ENCODE results near the gene SAMD4B.

Gene SAMD4B

GRCh38 chr19:39319098-39319891, 22.9 kb upstream of the SAMD4B start:
- no peak overlapping the region for H3K4me3 ChIP-seq (ENCODE audit: low read depth, low read length)

GRCh38 chr19:39319892-39320248, 22.4 kb upstream of the SAMD4B start:
- no peak for DNase-seq (ENCODE audit: low read depth)

More at GRCh38 chr19:39319098-39319891, 22.9 kb upstream of the SAMD4B start:
- TF ChIP-seq CTCF (IDR thresholded peaks at IDR 0.05; ENCODE audit: low read depth, low read length, missing control alignments) = no peak
- DNase-seq (ENCODE audit: low read depth) = no peak

GRCh38 chr19:39321117-39321831, 20.9 kb upstream of the SAMD4B start:
- H3K4me3 ChIP-seq (ENCODE audit: low read depth, low read length) = no peak overlapping the region
- DNase-seq (ENCODE audit: low read depth) = no peak
- TF ChIP-seq CTCF (IDR thresholded peaks at IDR 0.05; ENCODE audit: low read depth, low read length, missing control alignments) = no peak

More at GRCh38 chr19:39319892-39320248, 22.4 kb upstream of the SAMD4B start:
- no peak overlapping the region for H3K4me3 ChIP-seq (ENCODE audit: low read depth, low read length)
- TF ChIP-seq CTCF (IDR thresholded peaks at IDR 0.05; ENCODE audit: low read depth, low read length, missing control alignments) = no peak

- no peak for DNase-seq (ENCODE audit: low read depth)
- no peak overlapping the region for H3K4me3 ChIP-seq (ENCODE audit: low read depth, low read length)
- no peak for TF ChIP-seq CTCF (IDR thresholded peaks at IDR 0.05; ENCODE audit: low read depth, low read length, missing control alignments)
These were observed 20.4 kb upstream of the SAMD4B start for GRCh38 chr19:39321832-39322176.

GRCh38 chr19:39324242-39324842, 17.9 kb upstream of the SAMD4B start:
- H3K4me3 ChIP-seq (ENCODE audit: low read depth, low read length) = no peak overlapping the region
- DNase-seq (ENCODE audit: low read depth) = no peak
- no peak for TF ChIP-seq CTCF (IDR thresholded peaks at IDR 0.05; ENCODE audit: low read depth, low read length, missing control alignments)

- no peak for TF ChIP-seq CTCF (IDR thresholded peaks at IDR 0.05; ENCODE audit: low read depth, low read length, missing control alignments)
- DNase-seq (ENCODE audit: low read depth) = no peak
- H3K4me3 ChIP-seq (ENCODE audit: low read depth, low read length) = no peak overlapping the region
These were observed 16.2 kb upstream of the SAMD4B start for GRCh38 chr19:39325778-39326665.

Measured in GM12864 (cell line).